T-helper 2 cell treated with Interferon-gamma antibody and Interleukin-4, amounts not matched to agents 5 μg/mL and 100 μg/mL, for 36 hours (primary cell): ENCODE measurements around the gene ANKS1B.
"Not testable (repeated sequence)": the region's sequence is repeated elsewhere in the genome, so short reads cannot be mapped to it uniquely, and the experiment has no call there.

Source experiments
- DNase-seq: peaks from one replicate; pipeline ENCODE4 v3.0.0; 2021; ENCODE audit warnings: low spot score
- H3K27ac Mint-ChIP-seq: one replicate; pipeline ENCODE4 v1.8.0; 2021; ENCODE audit warnings: mild to moderate bottlenecking, mixed read lengths
- H3K27me3 Mint-ChIP-seq: one replicate; pipeline ENCODE4 v1.8.0; 2021; ENCODE audit warnings: low read depth, mixed read lengths
- H3K36me3 Mint-ChIP-seq: one replicate; pipeline ENCODE4 v1.8.0; 2021; ENCODE audit warnings: low read depth, mixed read lengths
- H3K4me1 Mint-ChIP-seq: one replicate; pipeline ENCODE4 v1.8.0; 2021; ENCODE audit warnings: low read depth, mixed read lengths
- H3K4me3 Mint-ChIP-seq: one replicate; pipeline ENCODE4 v1.8.0; 2022; ENCODE audit warnings: mild to moderate bottlenecking, moderate library complexity, mixed read lengths
- H3K9me3 Mint-ChIP-seq: one replicate; pipeline ENCODE4 v1.8.0; 2021; ENCODE audit warnings: mixed read lengths

The ANKS1B gene

DNA sequence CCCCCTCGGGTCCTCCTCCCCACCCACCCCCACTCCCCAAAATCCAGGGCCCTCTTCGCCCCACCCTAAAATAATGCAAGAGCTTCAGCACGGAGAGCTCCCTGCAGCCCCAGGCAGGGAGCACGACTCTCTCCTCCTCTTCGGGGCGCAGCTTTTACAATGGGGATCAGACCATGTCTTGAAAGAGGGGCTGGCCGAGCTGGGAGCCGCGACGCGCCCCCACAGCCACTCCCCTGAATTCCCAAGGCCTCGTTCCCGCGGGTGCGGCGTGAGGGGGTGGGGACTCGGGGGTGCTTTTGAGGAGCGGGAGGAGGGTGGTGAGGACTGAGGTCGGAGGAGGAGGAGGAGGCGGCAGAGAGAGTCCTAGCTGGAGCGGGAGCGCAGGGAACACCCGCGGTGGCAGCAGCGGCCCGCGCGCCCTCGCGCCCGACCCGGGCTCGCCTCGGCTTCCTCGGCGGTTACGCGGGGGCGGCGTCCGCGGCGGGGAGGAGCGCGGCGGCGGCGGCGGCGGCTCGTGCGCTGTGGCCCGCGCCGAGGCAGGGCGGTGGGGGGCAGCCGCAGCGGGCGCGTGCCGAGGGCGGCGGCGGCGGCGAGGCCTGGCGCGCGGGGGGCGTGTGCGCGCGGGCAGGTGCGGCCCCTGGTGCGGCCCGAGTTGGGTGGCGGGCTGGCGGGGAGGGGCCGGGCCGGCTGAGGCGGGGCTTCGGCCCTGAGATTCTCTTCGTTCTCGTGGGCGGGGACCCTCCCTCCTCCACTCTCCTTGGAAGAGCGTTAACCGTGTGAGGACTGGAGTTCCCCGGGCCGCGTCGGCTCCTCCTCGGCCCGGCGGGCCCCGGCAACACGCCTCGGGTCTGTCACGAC lies at the start of gene ANKS1B:
Gene ANKS1B, minus strand, starts transcription at position 666 of the 858 bp plus-strand sequence. CDS start 699 bp downstream, outside the sequence.
- no peaks in the 10 kb centered on the region for H3K36me3 Mint-ChIP-seq
- H3K27me3 Mint-ChIP-seq: peaks cover 64% of the 10 kb centered on the region
- DNase-seq: peak; percentile 44
- H3K4me1 Mint-ChIP-seq: peaks cover 5% of the 10 kb centered on the region
- no peaks in the 10 kb centered on the region for H3K9me3 Mint-ChIP-seq
- no peak within 1 kb of the TSS for H3K27ac Mint-ChIP-seq
- peak within 1 kb of the TSS; percentile 68 for H3K4me3 Mint-ChIP-seq

DNA sequence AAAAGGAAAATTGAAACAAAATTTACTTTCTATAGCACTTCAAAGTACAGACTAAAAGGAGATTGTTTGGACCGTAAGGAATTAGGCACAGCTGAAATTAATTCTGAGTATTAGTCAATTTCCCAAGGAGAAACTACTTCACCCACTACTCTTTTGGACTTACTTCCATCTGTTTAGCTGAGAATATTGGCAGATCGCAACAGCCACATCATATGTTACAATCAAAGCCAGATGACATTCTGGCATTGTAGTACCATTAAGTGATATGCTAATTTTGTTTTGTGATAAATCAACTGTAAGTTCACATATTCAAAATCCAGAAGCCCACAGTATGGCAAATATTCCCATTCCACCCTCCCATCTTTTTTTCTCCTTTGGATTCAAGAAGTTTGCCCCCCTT lies 47.1 kb upstream of the ANKS1B start:
- Mint-ChIP-seq H3K4me3 (no peak overlapping the region), H3K27me3 (no peaks in the 10 kb centered on the region), H3K27ac (no peak overlapping the region), H3K4me1 (peaks cover 2% of the 10 kb centered on the region), H3K9me3 (no peaks in the 10 kb centered on the region), H3K36me3 (peaks cover 12% of the 10 kb centered on the region)
- no peak for DNase-seq

DNA sequence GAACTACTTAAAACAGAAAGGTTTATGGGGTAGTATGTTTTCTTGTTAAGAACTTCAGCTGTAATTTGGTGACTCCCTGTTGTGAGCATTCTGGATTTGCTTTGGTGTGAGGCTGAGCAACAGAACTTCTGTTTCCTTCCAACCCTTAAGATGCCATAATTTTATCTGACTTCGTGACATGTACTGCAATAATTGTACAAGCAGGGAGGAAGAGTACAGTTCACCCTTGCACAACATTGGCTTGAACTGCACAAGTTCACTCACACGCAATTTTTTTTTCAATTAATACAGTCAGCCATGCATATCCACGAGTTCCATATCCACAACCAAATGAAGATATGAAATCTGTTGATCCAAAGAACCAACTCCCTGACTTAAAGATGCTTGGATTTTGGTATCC lies 42.9 kb upstream of the ANKS1B start:
- Mint-ChIP-seq H3K4me3 (no peak overlapping the region), H3K9me3 (no peaks in the 10 kb centered on the region), H3K4me1 (no peaks in the 10 kb centered on the region), H3K27ac (no peak overlapping the region), H3K27me3 (no peaks in the 10 kb centered on the region), H3K36me3 (peaks cover 4% of the 10 kb centered on the region)
- DNase-seq: no peak

DNA sequence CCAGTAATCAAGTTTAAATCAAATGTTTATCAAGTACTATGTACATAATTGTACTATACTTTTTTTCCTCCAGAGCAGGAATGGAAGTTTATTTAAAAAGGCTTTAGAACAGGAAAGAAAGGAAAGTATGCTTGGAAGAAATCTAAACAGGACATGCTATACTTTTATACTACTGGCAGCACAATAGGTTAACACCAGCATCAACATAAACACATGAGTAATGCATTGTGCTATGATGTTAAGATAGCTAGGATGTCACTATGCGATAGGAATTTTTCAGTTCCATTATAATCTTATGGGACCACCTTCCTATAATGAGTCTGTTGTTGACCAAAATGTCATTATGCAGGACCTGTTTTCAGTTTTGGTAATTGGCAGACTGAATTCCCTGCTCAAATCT lies 41.5 kb upstream of the ANKS1B start:
- no peaks in the 10 kb centered on the region for H3K27me3 Mint-ChIP-seq
- no peaks in the 10 kb centered on the region for H3K4me1 Mint-ChIP-seq
- no peak overlapping the region for H3K4me3 Mint-ChIP-seq
- peaks cover 6% of the 10 kb centered on the region for H3K9me3 Mint-ChIP-seq
- H3K36me3 Mint-ChIP-seq: no peaks in the 10 kb centered on the region
- DNase-seq: no peak
- no peak overlapping the region for H3K27ac Mint-ChIP-seq

DNA sequence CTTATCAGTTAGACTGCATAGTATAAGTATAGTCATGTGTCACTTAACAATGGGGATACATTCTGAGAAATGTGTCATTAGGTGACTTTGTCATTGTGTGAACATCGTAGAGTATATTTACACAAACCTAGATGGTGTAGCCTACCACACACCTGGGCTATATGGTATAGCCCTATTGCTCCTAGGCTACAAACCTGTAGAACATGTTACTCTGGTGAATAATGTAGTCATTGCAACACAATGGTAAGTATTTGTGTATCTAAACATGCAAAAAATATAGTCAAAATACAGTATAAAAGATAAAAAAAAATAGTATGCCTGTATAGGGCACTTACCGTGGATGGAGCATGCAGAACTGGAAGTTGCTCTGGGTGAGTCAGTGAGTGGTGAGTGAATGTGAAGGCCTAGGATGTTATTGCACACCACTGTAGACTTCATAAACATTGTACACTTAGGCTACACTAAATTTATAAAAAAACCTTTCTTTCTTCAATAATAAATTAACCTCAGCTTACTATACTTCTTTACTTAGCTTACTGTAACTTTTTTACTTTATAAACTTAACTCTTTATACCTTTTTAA lies 40.3 kb upstream of the ANKS1B start:
- Mint-ChIP-seq H3K27ac (no peak overlapping the region), H3K9me3 (peaks cover 6% of the 10 kb centered on the region)
- DNase-seq: no peak

DNA sequence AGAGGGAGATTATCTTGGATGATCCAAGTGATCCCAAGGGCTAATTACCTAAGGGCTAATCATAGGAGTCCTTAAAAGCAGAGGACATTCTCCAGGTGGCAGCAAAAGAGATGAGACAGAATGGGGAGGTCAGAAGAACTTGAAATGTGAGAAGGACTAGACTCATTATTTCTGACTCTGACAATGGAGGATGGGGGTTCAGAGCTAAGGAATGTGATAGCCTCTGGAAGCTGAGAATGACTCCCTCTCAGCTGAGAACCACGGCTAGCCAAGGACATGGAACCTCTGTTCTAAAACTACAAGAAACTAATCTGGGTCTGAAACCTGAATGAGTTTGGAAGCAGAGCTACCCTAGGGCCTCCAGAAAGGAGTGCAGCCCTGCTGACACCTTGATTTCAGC lies 35.6 kb upstream of the ANKS1B start:
- Mint-ChIP-seq H3K4me3 (no peak overlapping the region), H3K27ac (no peak overlapping the region), H3K9me3 (peaks cover 16% of the 10 kb centered on the region), H3K27me3 (no peaks in the 10 kb centered on the region), H3K36me3 (peaks cover 1% of the 10 kb centered on the region), H3K4me1 (peaks cover 4% of the 10 kb centered on the region)
- no peak for DNase-seq

More for the DNA sequence above, 40.3 kb upstream of the ANKS1B start:
- no peaks in the 10 kb centered on the region for H3K27me3 Mint-ChIP-seq
- H3K4me3 Mint-ChIP-seq: no peak overlapping the region
- no peaks in the 10 kb centered on the region for H3K4me1 Mint-ChIP-seq
- no peaks in the 10 kb centered on the region for H3K36me3 Mint-ChIP-seq

DNA sequence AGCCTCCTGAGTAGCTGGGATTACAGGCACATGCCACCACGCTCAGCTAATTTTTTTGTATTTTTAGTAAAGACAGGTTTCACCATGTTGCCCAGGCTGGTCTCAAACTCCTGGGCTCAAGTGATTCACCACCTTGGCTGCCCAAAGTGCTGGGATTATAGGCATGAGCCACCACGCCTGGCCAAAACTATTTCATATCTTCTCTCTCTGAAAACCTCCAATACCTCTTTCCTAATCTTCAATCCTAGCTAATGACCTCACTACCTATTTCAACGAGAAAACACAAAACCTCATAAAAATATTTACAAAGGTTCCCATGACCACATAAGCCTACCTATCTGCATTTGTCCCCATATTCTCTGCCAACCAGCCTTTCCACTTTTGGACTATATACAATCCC lies 32.3 kb upstream of the ANKS1B start:
- H3K4me1 Mint-ChIP-seq: peaks cover 4% of the 10 kb centered on the region
- no peaks in the 10 kb centered on the region for H3K27me3 Mint-ChIP-seq
- peaks cover 1% of the 10 kb centered on the region for H3K36me3 Mint-ChIP-seq
- H3K27ac Mint-ChIP-seq: no peak overlapping the region
- no peak overlapping the region for H3K4me3 Mint-ChIP-seq
- H3K9me3 Mint-ChIP-seq: peaks cover 14% of the 10 kb centered on the region
- DNase-seq: no peak

DNA sequence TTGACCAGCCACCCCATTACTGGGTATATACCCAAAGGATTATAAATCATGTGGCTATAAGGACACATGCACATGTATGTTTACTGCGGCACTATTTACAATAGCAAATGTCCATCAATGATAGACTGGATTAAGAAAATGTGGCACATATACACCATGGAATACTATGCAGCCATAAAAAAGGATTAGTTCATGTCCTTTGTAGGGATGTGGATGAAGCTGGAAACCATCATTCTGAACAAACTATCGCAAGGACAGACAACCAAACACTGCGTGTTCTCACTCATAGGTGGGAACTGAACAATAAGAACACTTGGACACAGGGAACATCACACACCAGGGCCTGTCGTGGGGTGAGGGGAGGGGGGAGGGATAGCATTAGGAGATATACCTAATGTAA lies 31.6 kb upstream of the ANKS1B start:
- H3K27me3 Mint-ChIP-seq, H3K27ac Mint-ChIP-seq: not testable (repeated sequence)

DNA sequence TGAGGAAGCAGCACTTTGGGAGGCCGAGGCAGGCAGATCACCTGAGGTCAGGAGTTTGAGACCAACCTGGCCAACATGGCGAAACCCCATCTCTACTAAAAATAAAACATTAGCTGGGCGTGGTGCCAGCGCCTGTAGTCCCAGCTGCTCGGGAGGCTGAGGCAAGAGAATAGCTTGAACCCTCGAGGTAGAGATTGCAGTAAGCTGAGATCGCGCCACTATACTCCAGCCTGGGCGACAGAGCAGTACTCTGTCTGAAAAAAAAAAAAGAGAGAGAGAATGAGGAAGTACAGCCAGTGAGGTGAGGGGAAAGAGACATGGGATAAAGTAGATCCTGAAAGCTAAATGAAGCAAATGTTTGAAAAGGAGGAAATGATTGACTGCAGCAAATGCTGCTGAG lies 21.1 kb upstream of the ANKS1B start:
- H3K4me3 Mint-ChIP-seq, H3K4me1 Mint-ChIP-seq, DNase-seq, H3K36me3 Mint-ChIP-seq, H3K27me3 Mint-ChIP-seq, H3K27ac Mint-ChIP-seq, H3K9me3 Mint-ChIP-seq: not testable (repeated sequence)

More for the DNA sequence above, 31.6 kb upstream of the ANKS1B start:
- DNase-seq, H3K4me3 Mint-ChIP-seq, H3K4me1 Mint-ChIP-seq, H3K9me3 Mint-ChIP-seq, H3K36me3 Mint-ChIP-seq: not testable (repeated sequence)

DNA sequence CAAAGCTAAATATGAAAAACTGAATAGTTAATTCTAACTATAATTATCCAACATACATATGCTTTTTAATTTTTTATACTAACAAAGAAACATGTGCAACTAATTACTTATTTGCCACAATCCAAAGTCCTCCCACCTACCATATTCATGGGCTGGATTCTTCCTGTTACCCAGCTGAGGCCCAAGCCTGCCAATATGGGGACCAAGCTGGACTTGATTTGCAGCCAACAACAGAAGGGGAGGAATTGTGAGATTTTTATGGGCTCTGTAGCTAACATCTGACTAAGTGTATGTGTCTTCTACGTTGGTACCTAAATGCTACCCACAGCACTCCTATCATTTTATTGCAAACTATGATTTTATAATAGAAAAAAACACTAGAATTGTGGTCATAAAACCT lies 13.1 kb upstream of the ANKS1B start:
- no peak for DNase-seq
- Mint-ChIP-seq H3K36me3 (no peaks in the 10 kb centered on the region), H3K27me3 (no peaks in the 10 kb centered on the region), H3K4me1 (no peaks in the 10 kb centered on the region), H3K27ac (no peak overlapping the region), H3K9me3 (peaks cover 10% of the 10 kb centered on the region), H3K4me3 (no peak overlapping the region)

DNA sequence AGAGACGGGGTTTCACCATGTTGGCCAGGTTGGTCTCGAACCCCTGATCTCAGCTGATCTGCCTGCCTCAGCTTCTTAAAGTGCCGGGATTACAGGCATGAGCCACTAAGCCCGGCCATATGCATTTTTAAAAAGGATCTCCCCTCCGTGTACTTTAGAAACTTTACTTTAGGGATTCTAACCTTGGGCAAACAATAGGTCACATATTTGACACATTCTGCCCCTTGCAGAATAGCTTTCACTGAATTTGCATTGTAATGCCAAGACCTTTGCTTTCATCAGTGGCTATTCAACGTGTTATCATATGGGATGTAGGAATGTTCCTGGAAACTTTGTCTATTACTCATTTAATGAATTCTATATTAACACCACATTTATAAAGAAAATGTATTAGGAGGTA lies 11.4 kb upstream of the ANKS1B start:
- peaks cover 10% of the 10 kb centered on the region for H3K9me3 Mint-ChIP-seq
- H3K27ac Mint-ChIP-seq: no peak overlapping the region
- H3K4me1 Mint-ChIP-seq: no peaks in the 10 kb centered on the region
- H3K36me3 Mint-ChIP-seq: no peaks in the 10 kb centered on the region
- H3K27me3 Mint-ChIP-seq: peaks cover under 1% of the 10 kb centered on the region
- no peak for DNase-seq
- H3K4me3 Mint-ChIP-seq: no peak overlapping the region

DNA sequence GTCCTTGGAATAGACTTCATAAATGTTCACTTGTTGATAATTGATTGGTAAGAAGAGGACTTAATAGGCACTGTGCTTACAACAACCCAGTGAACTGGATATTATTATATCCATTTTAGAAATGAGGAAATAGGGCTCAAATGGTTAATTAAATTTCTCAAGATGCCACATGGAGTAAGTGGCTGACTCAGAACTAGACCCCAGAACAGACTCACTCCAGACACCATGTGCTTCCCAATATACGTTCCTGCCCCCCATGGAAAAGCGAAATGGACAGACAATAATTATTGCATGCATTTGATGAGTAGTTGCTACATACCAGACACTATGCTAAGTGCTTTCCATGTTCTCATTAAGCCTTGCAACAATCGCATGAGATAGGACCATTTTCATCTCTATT lies 895 bp upstream of the ANKS1B start:
- Mint-ChIP-seq H3K27ac (no peak overlapping the region), H3K27me3 (peaks cover 56% of the 10 kb centered on the region), H3K4me1 (peaks cover 5% of the 10 kb centered on the region), H3K36me3 (no peaks in the 10 kb centered on the region), H3K4me3 (peak overlapping the region; percentile 68), H3K9me3 (no peaks in the 10 kb centered on the region)
- no peak for DNase-seq

DNA sequence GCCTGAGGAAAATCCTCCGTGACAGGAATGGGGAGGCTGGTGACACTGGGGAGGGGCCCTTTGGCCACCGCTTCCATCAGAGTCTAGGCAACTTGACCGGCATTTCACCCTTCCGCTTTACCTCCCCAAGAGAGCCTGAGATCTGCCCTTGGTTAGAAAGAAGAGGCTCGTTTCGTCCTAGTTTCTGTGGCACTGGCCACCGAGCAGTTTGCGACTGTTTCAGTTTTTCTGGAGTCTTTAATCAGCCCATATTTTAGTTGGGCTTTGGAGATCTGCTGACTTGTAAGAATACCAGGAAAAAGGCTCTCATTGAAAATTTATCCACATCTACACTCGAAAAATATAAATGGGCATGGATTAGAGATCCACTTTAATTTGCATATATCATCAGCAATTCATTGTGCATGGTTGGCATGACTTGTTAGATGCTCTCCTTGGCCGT lies 414 bp upstream of the ANKS1B start:
- peaks cover 61% of the 10 kb centered on the region for H3K27me3 Mint-ChIP-seq
- no peaks in the 10 kb centered on the region for H3K9me3 Mint-ChIP-seq
- H3K4me3 Mint-ChIP-seq: peak overlapping the region; percentile 68
- H3K4me1 Mint-ChIP-seq: peaks cover 5% of the 10 kb centered on the region
- H3K27ac Mint-ChIP-seq: no peak overlapping the region
- H3K36me3 Mint-ChIP-seq: no peaks in the 10 kb centered on the region
- DNase-seq: no peak

DNA sequence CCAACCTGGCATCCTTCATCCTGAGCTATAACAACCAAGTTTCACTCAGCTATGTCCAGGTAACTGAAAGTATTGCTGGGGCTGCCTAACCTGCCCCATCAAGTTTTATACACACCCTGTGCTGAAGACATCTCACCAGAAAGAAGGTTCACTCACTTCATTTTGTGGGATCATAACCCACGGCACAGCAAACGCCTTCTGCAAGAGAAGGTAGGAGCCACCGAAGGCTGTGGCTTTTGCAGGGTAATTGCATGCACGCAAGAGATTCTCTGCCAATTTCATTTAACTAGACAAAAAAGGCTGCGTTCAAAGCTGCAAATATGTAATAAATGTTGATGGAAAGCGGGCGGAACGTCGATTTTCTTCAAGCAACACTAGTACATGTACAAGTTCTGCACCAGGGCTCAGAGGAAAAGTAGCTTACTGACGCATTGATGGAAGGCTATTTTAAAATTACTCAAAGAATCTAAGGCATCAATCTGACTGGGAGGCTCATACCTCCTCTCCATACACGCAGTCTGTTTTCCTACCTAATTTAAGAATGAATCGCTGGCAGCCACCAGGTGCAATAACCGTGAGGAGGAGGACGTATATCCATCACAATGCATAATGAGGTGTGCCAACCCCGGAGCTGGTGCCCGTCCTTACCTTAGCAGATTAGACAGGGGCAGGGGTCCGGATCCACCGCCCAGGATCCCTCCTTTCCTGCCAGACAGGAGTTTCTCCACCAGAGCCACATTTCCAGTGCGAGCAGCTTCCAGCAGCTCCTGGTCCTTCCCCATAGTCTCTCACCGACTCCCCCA lies 1.1 kb downstream of the ANKS1B start:
- Mint-ChIP-seq H3K36me3 (no peaks in the 10 kb centered on the region), H3K9me3 (no peaks in the 10 kb centered on the region), H3K4me1 (peaks cover 5% of the 10 kb centered on the region), H3K27ac (no peak overlapping the region), H3K27me3 (peaks cover 63% of the 10 kb centered on the region), H3K4me3 (peak overlapping the region; percentile 68)
- DNase-seq: no peak
